Activated naive CD8-positive, alpha-beta T cell (primary cell): ENCODE data around the gene TXNRD1.
A peak's percentile ranks its signal among the peaks of the same experiment; 100 is the strongest.
"Not testable (repeated sequence)": the region's sequence is repeated elsewhere in the genome, so short reads cannot be mapped to it uniquely, and the experiment has no call there.

ENCODE experiments used
- H3K27ac Mint-ChIP-seq: one replicate; pipeline ENCODE4 v1.8.0; 2021; ENCODE audit warnings: mixed read lengths
- H3K27me3 Mint-ChIP-seq: one replicate; pipeline ENCODE4 v1.8.0; 2021; ENCODE audit warnings: mixed read lengths
- H3K36me3 Mint-ChIP-seq: one replicate; pipeline ENCODE4 v1.8.0; 2021; ENCODE audit warnings: mixed read lengths
- H3K4me1 Mint-ChIP-seq: one replicate; pipeline ENCODE4 v1.8.0; 2021; ENCODE audit warnings: low read depth, mixed read lengths
- H3K4me3 Mint-ChIP-seq: one replicate; pipeline ENCODE4 v1.8.0; 2021; ENCODE audit warnings: mild to moderate bottlenecking, mixed read lengths
- H3K9me3 Mint-ChIP-seq: one replicate; pipeline ENCODE4 v1.8.0; 2021; ENCODE audit warnings: low read depth, mixed read lengths

TXNRD1 gene

GRCh38 chr12:104215638-104216297 is at the start of gene TXNRD1:
Gene TXNRD1, plus strand, starts transcription at chr12:104215779. Its CDS starts 24 bp downstream, at chr12:104215803.
- H3K36me3 Mint-ChIP-seq, result no peaks in the 10 kb centered on the region
- H3K4me1 Mint-ChIP-seq, result peaks cover 33% of the 10 kb centered on the region
- H3K9me3 Mint-ChIP-seq, result no peaks in the 10 kb centered on the region
- peak within 1 kb of the TSS; percentile 85 for H3K4me3 Mint-ChIP-seq
- H3K27me3 Mint-ChIP-seq, result no peaks in the 10 kb centered on the region
- H3K27ac Mint-ChIP-seq, result peak within 1 kb of the TSS; percentile 75

DNA sequence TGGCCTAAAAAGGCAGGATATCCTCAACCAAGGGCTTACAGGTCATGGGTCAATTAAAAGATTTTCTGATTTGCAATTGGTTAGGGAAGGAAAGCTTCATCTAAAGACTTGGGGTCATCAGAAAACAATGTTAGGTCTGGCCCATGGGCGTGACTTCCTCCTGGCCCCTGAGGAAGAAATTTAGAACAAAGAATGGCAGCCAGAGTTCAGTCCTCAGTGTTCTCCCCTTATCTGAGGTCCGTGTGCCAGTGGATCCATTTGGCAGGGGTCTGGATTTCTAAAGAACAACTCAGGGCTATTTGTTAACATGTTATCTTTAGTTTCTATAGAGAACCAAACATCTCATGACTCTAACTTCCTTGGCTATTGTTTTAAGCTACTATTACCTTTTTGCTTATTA is 49.8 kb upstream of the TXNRD1 start:
- no peak overlapping the region for H3K27ac Mint-ChIP-seq
- no peaks in the 10 kb centered on the region for H3K4me1 Mint-ChIP-seq
- H3K36me3 Mint-ChIP-seq, result no peaks in the 10 kb centered on the region
- H3K4me3 Mint-ChIP-seq, result no peak overlapping the region
- H3K9me3 Mint-ChIP-seq, result no peaks in the 10 kb centered on the region
- H3K27me3 Mint-ChIP-seq, result no peaks in the 10 kb centered on the region

DNA sequence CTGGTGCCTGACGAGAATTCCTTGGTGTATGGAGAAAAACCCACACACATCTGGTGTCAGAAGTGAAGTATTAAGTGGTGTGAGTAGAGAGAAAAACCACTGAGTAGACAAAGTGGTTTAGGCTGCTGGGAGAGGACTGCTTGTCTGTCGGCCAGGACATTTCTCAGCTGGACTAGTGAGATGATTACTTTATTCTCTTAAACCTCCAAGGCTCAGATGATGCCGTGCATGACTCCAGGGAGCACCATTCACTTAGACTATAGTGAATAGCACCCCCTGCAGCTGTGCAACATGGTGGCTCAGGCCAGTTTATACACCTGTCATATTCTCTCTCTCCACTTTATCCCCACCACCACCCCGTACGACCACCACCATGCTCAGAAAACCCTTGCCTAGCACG is 49.1 kb upstream of the TXNRD1 start:
- Mint-ChIP-seq H3K27me3 (no peaks in the 10 kb centered on the region), H3K36me3 (no peaks in the 10 kb centered on the region), H3K9me3 (no peaks in the 10 kb centered on the region), H3K4me3 (no peak overlapping the region), H3K27ac (no peak overlapping the region), H3K4me1 (no peaks in the 10 kb centered on the region)

GRCh38 chr12:104167519-104168458 is 47.8 kb upstream of the TXNRD1 start:
- Mint-ChIP-seq H3K9me3 (no peaks in the 10 kb centered on the region), H3K27me3 (no peaks in the 10 kb centered on the region), H3K4me3 (no peak overlapping the region), H3K27ac (no peak overlapping the region), H3K36me3 (no peaks in the 10 kb centered on the region), H3K4me1 (no peaks in the 10 kb centered on the region)

DNA sequence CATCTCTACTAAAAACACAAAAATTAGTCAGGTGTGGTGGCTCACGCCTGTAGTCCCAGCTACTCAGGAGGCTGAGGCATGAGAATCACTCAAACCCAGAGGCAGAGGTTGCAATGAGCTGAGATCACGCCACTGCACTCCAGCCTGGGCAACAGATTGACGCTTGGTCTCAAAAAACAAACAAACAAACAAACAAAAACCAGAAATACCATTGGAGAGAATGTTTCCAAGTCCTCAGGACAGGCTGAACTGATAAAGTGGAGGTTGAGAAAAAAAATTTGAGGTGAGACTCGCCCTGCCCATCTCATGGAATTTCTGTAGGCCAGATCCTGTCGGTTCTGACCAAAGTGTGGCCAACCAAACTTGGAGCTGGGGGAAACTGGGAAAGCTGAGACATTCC is 47.0 kb upstream of the TXNRD1 start:
- Mint-ChIP-seq H3K27me3 (no peaks in the 10 kb centered on the region), H3K4me3 (no peak overlapping the region), H3K27ac (no peak overlapping the region), H3K9me3 (no peaks in the 10 kb centered on the region), H3K4me1 (no peaks in the 10 kb centered on the region), H3K36me3 (no peaks in the 10 kb centered on the region)

DNA sequence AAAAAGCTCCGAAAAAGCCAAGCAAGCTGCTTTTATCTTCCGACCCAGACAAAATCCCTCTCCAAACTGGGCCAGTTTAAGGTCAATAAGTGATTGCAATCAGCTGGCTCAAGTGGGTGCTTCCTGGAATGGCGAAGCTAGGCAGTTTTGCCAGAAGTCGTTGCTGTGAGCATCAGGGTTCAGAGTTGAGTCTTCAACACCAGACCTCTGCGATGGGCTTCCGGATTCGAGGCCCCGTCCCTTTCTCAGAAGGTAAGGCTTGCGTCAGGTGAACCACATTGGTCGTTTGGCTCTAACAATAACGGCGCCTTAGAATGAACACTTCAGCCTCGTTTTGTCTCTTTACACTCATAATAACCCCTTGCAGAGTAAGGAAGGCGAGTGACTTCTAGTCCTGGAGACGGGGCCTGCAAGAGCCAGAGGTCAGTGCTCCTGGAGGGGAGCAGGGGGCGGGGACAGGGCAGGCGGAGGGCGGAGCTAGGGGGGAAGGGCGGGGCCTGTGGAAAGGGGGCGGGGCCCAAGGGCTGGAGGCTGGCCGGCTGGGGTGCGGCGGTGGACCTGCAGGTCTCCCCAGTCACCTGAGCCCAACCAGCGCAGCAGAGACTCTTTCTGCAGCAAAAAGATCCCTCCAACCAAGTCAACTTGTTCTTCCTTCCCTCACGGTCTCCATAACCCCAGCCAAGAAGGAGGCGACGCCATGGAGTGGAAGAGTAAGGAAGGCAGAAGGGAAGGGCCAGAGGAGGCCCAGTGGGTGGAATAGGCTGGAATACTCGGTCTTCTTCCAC is 43.6 kb upstream of the TXNRD1 start:
- Mint-ChIP-seq H3K27ac (no peak overlapping the region), H3K36me3 (no peaks in the 10 kb centered on the region), H3K9me3 (no peaks in the 10 kb centered on the region), H3K27me3 (no peaks in the 10 kb centered on the region), H3K4me3 (no peak overlapping the region), H3K4me1 (no peaks in the 10 kb centered on the region)

DNA sequence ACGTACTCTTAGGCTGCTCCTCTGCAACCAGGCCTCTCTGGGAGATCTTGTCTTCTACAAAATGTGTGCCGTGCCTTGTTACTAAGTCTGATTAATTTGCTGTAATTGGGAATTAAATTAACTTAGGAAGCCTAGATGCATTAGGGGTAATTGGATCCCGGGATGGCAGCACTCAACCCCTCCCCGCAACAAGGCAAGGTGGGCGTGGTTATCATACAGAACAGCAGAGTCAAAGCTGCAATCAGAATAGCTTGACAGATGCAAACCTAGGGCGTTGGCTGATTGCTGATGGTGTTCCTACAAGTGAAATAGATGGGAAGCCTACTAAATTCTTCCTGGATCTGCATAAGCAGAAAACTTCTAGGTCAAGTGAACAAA is 43.0 kb upstream of the TXNRD1 start:
- Mint-ChIP-seq H3K27ac (no peak overlapping the region), H3K36me3 (no peaks in the 10 kb centered on the region), H3K9me3 (no peaks in the 10 kb centered on the region), H3K4me1 (no peaks in the 10 kb centered on the region), H3K4me3 (no peak overlapping the region), H3K27me3 (no peaks in the 10 kb centered on the region)

DNA sequence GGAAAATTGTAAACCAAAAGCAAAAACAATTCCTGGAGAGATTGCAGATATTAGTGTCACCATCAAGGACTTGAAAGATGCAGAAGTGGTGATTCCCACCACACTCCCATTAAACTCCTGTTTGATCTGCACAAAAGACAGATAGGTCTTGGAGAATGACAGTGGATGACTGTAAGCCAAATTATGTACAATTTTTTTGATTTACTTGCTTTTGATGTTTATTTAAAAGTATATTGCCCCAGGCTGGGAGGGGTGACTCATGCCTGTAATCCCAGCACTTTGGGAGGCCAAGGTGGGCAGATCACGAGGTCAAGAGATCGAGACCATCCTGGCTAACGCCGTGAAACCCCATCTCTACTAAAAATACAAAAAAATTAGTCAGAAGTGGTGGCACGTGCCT is 41.8 kb upstream of the TXNRD1 start:
- not testable (repeated sequence) for H3K27me3 Mint-ChIP-seq, H3K4me1 Mint-ChIP-seq, H3K36me3 Mint-ChIP-seq, H3K9me3 Mint-ChIP-seq, H3K4me3 Mint-ChIP-seq, H3K27ac Mint-ChIP-seq

- Mint-ChIP-seq H3K4me1 (no peaks in the 10 kb centered on the region), H3K4me3 (no peak overlapping the region), H3K36me3 (no peaks in the 10 kb centered on the region), H3K9me3 (no peaks in the 10 kb centered on the region), H3K27me3 (peaks cover 2% of the 10 kb centered on the region), H3K27ac (no peak overlapping the region)
Observed at GRCh38 chr12:104175726-104176247, 39.8 kb upstream of the TXNRD1 start.

- Mint-ChIP-seq H3K36me3 (no peaks in the 10 kb centered on the region), H3K4me1 (no peaks in the 10 kb centered on the region), H3K9me3 (no peaks in the 10 kb centered on the region), H3K27ac (no peak overlapping the region), H3K27me3 (peaks cover 2% of the 10 kb centered on the region), H3K4me3 (no peak overlapping the region)
Observed at GRCh38 chr12:104177336-104177662, 38.3 kb upstream of the TXNRD1 start.

- Mint-ChIP-seq H3K27me3 (peaks cover 2% of the 10 kb centered on the region), H3K9me3 (no peaks in the 10 kb centered on the region), H3K36me3 (no peaks in the 10 kb centered on the region), H3K27ac (no peak overlapping the region), H3K4me1 (no peaks in the 10 kb centered on the region), H3K4me3 (no peak overlapping the region)
Observed at GRCh38 chr12:104177663-104178501, 37.7 kb upstream of the TXNRD1 start.

DNA sequence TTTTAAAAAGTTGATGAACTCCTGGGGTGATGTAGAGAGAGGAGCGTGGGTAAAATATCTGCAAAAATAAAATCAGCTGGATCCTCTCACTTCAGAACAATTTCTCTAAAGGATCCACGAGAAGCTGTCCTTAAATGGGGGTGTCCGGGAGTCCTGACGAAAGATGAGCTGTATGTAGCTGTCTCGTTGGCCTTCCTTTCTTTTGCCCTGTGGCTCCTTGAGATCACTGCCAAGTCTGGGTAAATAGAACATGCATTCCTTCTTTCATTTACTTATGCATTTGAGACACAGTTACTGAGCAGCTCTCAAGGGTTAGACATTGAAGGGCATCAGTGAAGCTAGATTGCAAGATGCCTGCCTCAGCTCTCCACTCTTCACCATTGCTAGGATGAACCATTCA is 35.2 kb upstream of the TXNRD1 start:
- Mint-ChIP-seq H3K9me3 (no peaks in the 10 kb centered on the region), H3K27ac (no peak overlapping the region)

DNA sequence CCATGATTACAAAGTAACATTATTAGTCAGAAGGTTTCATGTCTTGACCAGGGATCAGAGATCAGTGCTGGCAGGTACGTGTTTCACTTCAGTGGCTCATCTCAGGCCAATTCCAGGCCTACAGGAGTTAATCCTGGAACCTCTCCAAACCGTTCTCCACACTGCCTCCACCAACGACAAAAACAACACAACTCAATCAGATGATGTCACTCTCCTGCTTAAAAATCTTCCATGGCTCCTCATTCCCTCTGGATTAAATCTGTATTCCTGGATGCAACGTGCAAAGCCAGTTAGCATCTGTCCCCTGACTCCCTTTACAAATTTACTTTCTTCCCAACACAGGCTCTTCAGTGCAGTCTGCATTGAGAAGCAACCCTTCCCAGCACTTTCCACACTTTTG is 34.3 kb upstream of the TXNRD1 start:
- Mint-ChIP-seq H3K9me3 (no peaks in the 10 kb centered on the region), H3K36me3 (no peaks in the 10 kb centered on the region), H3K27ac (no peak overlapping the region), H3K4me1 (no peaks in the 10 kb centered on the region), H3K27me3 (peaks cover 2% of the 10 kb centered on the region), H3K4me3 (no peak overlapping the region)

More for the DNA sequence above, 35.2 kb upstream of the TXNRD1 start:
- Mint-ChIP-seq H3K36me3 (no peaks in the 10 kb centered on the region), H3K4me1 (no peaks in the 10 kb centered on the region), H3K27me3 (peaks cover 2% of the 10 kb centered on the region), H3K4me3 (no peak overlapping the region)

DNA sequence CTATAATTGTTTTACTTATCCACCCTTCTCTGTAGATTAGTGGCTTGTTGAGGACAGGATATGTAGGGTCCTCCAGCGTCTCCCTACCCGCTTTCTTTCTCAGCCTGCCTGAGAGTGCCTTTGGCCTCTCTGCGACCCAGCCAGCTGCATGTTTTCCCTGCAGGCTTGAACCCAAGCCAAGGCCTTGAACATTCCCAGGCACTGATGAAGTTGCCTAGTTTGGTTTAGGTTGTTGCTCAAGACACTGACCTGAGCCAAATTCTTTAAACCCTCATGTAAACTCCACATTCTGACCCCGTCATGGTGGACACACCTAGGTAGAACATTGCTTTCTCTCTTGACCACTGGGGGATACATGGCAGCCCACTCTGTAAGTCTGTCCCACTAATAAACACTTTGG is 33.4 kb upstream of the TXNRD1 start:
- Mint-ChIP-seq H3K9me3 (no peaks in the 10 kb centered on the region), H3K27ac (no peak overlapping the region), H3K27me3 (peaks cover 2% of the 10 kb centered on the region), H3K4me1 (no peaks in the 10 kb centered on the region), H3K4me3 (no peak overlapping the region), H3K36me3 (no peaks in the 10 kb centered on the region)
